OCI-LY3 (cell line): ENCODE results near the gene IQCF6.
"Not testable (repeated sequence)": the region's sequence is repeated elsewhere in the genome, so short reads cannot be mapped to it uniquely, and the experiment has no call there.

Experiments used
- H2AFZ ChIP-seq: fragments of 200-600, 300-600 bp; shearing (Covaris generic); 2 replicates; pipeline ENCODE4 v1.6.0; 2014; ENCODE audit warnings: antibody characterized with exemption, low read depth, low read length
- H3K27ac ChIP-seq: fragments of 200-600, 300-600 bp; sonication (generic); 2 replicates; pipeline ENCODE4 v1.5.1; 2014; ENCODE audit warnings: mild to moderate bottlenecking, low read length, moderate library complexity, mixed read lengths
- H3K27me3 ChIP-seq: fragments of 200-600, 300-600 bp; sonication (generic); 2 replicates; pipeline ENCODE4 v1.6.1; 2014; ENCODE audit warnings: low read depth, low read length, mixed read lengths
- H3K36me3 ChIP-seq: fragments of 200-600, 300-600 bp; sonication (generic); replicated peaks from 2 replicates; pipeline ENCODE3; 2014; ENCODE audit warnings: low read depth, low read length, mixed read lengths
- H3K4me1 ChIP-seq: fragments of 300-600, 200-600 bp; sonication (generic); 2 replicates; pipeline ENCODE4 v1.6.1; 2014; ENCODE audit warnings: low read length, mixed read lengths
- H3K4me2 ChIP-seq: fragments of 200-600, 300-600 bp; sonication (generic); 2 replicates; pipeline ENCODE4 v1.6.1; 2014; ENCODE audit warnings: low read length, mixed read lengths
- H3K4me3 ChIP-seq: fragments of 300-600, 200-600 bp; sonication (generic); 2 replicates; pipeline ENCODE4 v1.5.1; 2014; ENCODE audit warnings: antibody characterized with exemption, mild to moderate bottlenecking, low read length, moderate library complexity
- H3K79me2 ChIP-seq: fragments of 300-600, 200-600 bp; shearing (Covaris generic); 2 replicates; pipeline ENCODE4 v1.6.1; 2014; ENCODE audit warnings: mild to moderate bottlenecking, low read length, mixed read lengths
- H3K9ac ChIP-seq: fragments of 300-600, 200-600 bp; shearing (Covaris generic); 2 replicates; pipeline ENCODE4 v1.6.0; 2014; ENCODE audit warnings: mild to moderate bottlenecking, low read length, moderate library complexity
- H3K9me3 ChIP-seq: fragments of 200-600, 300-600 bp; shearing (Covaris generic); 2 replicates; pipeline ENCODE4 v1.6.1; 2014; ENCODE audit warnings: low read length, mixed read lengths; ENCODE audit not compliant: insufficient read depth
- H4K20me1 ChIP-seq: fragments of 200-600, 300-600 bp; sonication (generic); 2 replicates; pipeline ENCODE4 v1.6.1; 2016; ENCODE audit warnings: low read length, mixed read lengths; ENCODE audit not compliant: insufficient read depth
- CTCF ChIP-seq: fragments of 200-600, 300-600 bp; sonication (generic); IDR thresholded peaks from 2 replicates; pipeline ENCODE4 v1.5.1; 2014; ENCODE audit warnings: antibody characterized with exemption, low read length, low read depth
- EZH2phosphoT487 ChIP-seq: fragments of 200-600 bp; shearing (Covaris generic); IDR thresholded peaks from 2 replicates; pipeline ENCODE4 v1.6.1; 2018; ENCODE audit warnings: antibody characterized with exemption, mixed run types, low read depth

The IQCF6 gene

GRCh38 chr3:51742978-51743377, 36.1 kb downstream of the IQCF6 start:
- not testable (repeated sequence) for H3K9me3 ChIP-seq, H3K27me3 ChIP-seq, H3K79me2 ChIP-seq, H3K27ac ChIP-seq, H3K36me3 ChIP-seq, H4K20me1 ChIP-seq
- Histone ChIP-seq H3K4me1 (peaks cover 17% of the 10 kb centered on the region), H3K4me2 (peak overlapping the region; percentile 47), H3K4me3 (peak overlapping the region; percentile 66), H3K9ac (peak overlapping the region; percentile 27; the same call in 1 of the 2 replicates), H2AFZ (peak overlapping the region; percentile 85)
- peak; percentile 28; the same call in 1 of the 2 replicates for TF ChIP-seq CTCF

GRCh38 chr3:51742320-51742719, 36.7 kb downstream of the IQCF6 start:
- Histone ChIP-seq H3K4me2 (peak overlapping the region; percentile 47), H3K4me3 (peak overlapping the region; percentile 66), H3K4me1 (peaks cover 17% of the 10 kb centered on the region), H2AFZ (peak overlapping the region; percentile 85)
- H3K79me2 ChIP-seq, H3K27ac ChIP-seq, H4K20me1 ChIP-seq, H3K9ac ChIP-seq, H3K9me3 ChIP-seq, H3K27me3 ChIP-seq, H3K36me3 ChIP-seq: not testable (repeated sequence)

GRCh38 chr3:51739110-51739509, 39.9 kb downstream of the IQCF6 start:
- H3K4me3 ChIP-seq = no peak overlapping the region
- no peak overlapping the region for H3K4me2 ChIP-seq
- no peak overlapping the region for H3K9ac ChIP-seq
- no peak overlapping the region for H2AFZ ChIP-seq
- H3K27ac ChIP-seq = no peak overlapping the region
- no peaks in the 10 kb centered on the region for H3K36me3 ChIP-seq
- H3K4me1 ChIP-seq = peaks cover 38% of the 10 kb centered on the region
- no peaks in the 10 kb centered on the region for H3K27me3 ChIP-seq
- no peaks in the 10 kb centered on the region for H3K79me2 ChIP-seq
- H4K20me1 ChIP-seq = no peaks in the 10 kb centered on the region
- TF ChIP-seq CTCF = no peak
- no peak for TF ChIP-seq EZH2phosphoT487
- H3K9me3 ChIP-seq = no peaks in the 10 kb centered on the region

DNA sequence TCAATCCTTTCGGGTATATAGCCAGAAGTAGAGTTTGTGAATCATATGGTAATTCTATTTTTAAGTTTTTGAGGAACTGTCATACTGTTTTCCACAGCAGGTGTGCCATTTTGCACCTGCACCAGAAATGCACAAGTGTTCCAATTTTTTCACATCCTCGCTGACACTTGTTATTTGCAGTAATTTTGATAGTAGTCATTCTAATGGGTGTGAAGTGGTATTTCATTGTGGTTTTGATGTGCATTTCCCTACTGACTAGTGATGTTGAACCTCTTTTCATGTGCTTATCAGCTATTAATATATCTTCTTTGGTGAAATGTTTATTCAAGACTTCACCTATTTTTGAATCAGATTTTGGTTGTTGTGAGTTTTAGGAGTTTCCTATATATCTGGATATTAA, 43.1 kb downstream of the IQCF6 start:
- Histone ChIP-seq H3K4me3 (no peak overlapping the region), H3K9ac (no peak overlapping the region), H4K20me1 (no peaks in the 10 kb centered on the region), H3K27ac (peak overlapping the region; percentile 11; the same call in 1 of the 2 replicates), H3K79me2 (no peaks in the 10 kb centered on the region), H2AFZ (no peak overlapping the region), H3K36me3 (no peaks in the 10 kb centered on the region), H3K27me3 (no peaks in the 10 kb centered on the region), H3K4me1 (peaks cover 32% of the 10 kb centered on the region), H3K9me3 (no peaks in the 10 kb centered on the region), H3K4me2 (peak overlapping the region; percentile 26)
- no peak for TF ChIP-seq EZH2phosphoT487
- no peak for TF ChIP-seq CTCF

DNA sequence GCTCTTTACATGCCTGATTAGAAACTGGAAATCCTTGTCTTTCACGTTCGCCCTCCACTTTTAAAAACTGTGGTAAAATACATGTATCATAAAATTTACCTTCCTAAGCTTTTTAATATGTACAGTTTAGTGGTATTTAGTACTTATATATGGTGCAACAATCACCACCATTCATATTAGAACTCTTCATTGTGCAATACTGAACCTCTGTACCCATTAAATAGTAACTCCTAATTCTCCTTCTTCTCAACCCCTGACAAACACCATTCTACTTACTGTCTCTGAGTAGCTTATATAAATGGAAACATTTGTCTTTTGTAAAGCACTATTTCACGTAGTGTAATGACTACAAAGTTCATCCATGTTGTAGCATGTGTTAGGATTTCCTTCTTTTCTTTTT, 44.0 kb downstream of the IQCF6 start:
- H3K79me2 ChIP-seq = no peaks in the 10 kb centered on the region
- H3K27me3 ChIP-seq = no peaks in the 10 kb centered on the region
- peak overlapping the region; percentile 61 for H3K4me3 ChIP-seq
- H2AFZ ChIP-seq = peak overlapping the region; percentile 80
- peak overlapping the region; percentile 44 for H3K9ac ChIP-seq
- H3K36me3 ChIP-seq = no peaks in the 10 kb centered on the region
- H4K20me1 ChIP-seq = no peaks in the 10 kb centered on the region
- no peaks in the 10 kb centered on the region for H3K9me3 ChIP-seq
- H3K4me2 ChIP-seq = peak overlapping the region; percentile 71
- peaks cover 32% of the 10 kb centered on the region for H3K4me1 ChIP-seq
- peak overlapping the region; percentile 72 for H3K27ac ChIP-seq
- TF ChIP-seq CTCF = no peak
- TF ChIP-seq EZH2phosphoT487 = no peak
